OCI-LY1 (cell line): ENCODE results near the gene MYB.

Experiments used
- H2AFZ ChIP-seq: fragments of 200-600 bp; sonication (generic), shearing (Covaris generic); 2 replicates; pipeline ENCODE4 v1.6.0; 2014; ENCODE audit warnings: antibody characterized with exemption, mild to moderate bottlenecking, low read length
- H3F3A ChIP-seq: fragments of 200-600 bp; sonication (generic), shearing (Covaris generic); 2 replicates; pipeline ENCODE4 v1.6.0; 2014; ENCODE audit warnings: mild to moderate bottlenecking, antibody characterized with exemption, low read length, moderate library complexity; ENCODE audit not compliant: insufficient read depth
- H3K27ac ChIP-seq: fragments of 200-600 bp; sonication (generic); 2 replicates; pipeline ENCODE4 v1.5.1; 2014; ENCODE audit warnings: low read length, mixed run types, mild to moderate bottlenecking, low read depth; ENCODE audit not compliant: poor library complexity, severe bottlenecking
- H3K27me3 ChIP-seq: fragments of 200-600 bp; sonication (generic); 2 replicates; pipeline ENCODE4 v1.6.0; 2014; ENCODE audit warnings: antibody characterized with exemption, mild to moderate bottlenecking, low read length, moderate library complexity; ENCODE audit not compliant: insufficient read depth
- H3K36me3 ChIP-seq: fragments of 200-600 bp; sonication (generic); 2 replicates; pipeline ENCODE4 v1.6.1; 2014; ENCODE audit warnings: mild to moderate bottlenecking, antibody characterized with exemption, low read length, moderate library complexity, mixed read lengths; ENCODE audit not compliant: insufficient read depth
- H3K4me1 ChIP-seq: fragments of 200-600 bp; sonication (generic); 2 replicates; pipeline ENCODE4 v1.5.1; 2014; ENCODE audit warnings: mild to moderate bottlenecking, low read length, moderate library complexity; ENCODE audit not compliant: insufficient read depth, severe bottlenecking
- H3K4me2 ChIP-seq: fragments of 200-600 bp; sonication (generic), shearing (Covaris generic); 2 replicates; pipeline ENCODE4 v1.6.1; 2014; ENCODE audit warnings: low read length
- H3K4me3 ChIP-seq: fragments of 200-600 bp; sonication (generic); 2 replicates; pipeline ENCODE4 v1.5.1; 2014; ENCODE audit warnings: low read length, low read depth, mild to moderate bottlenecking, mixed read lengths; ENCODE audit not compliant: poor library complexity, severe bottlenecking
- H3K79me2 ChIP-seq: fragments of 200-600 bp; shearing (Covaris generic); 2 replicates; pipeline ENCODE4 v1.6.1; 2016; ENCODE audit warnings: mixed run types, low read length, mixed read lengths; ENCODE audit not compliant: insufficient read depth
- H3K9ac ChIP-seq: fragments of 200-600 bp; sonication (generic), shearing (Covaris generic); 2 replicates; pipeline ENCODE4 v1.6.1; 2014; ENCODE audit warnings: mild to moderate bottlenecking, low read length, mixed read lengths
- H3K9me2 ChIP-seq: fragments of 200-600 bp; sonication (generic), shearing (Covaris generic); 2 replicates; pipeline ENCODE4 v1.6.1; 2014; ENCODE audit warnings: low read depth, mild to moderate bottlenecking, low read length, mixed read lengths
- H3K9me3 ChIP-seq: fragments of 200-600 bp; shearing (Covaris generic); 2 replicates; pipeline ENCODE4 v1.6.1; 2014; ENCODE audit warnings: low read length, mixed read lengths
- H4K20me1 ChIP-seq: fragments of 200-600 bp; sonication (generic), shearing (Covaris generic); 2 replicates; pipeline ENCODE4 v1.6.0; 2016; ENCODE audit warnings: mild to moderate bottlenecking, low read length; ENCODE audit not compliant: insufficient read depth
- EZH2 ChIP-seq: fragments of 200-600 bp; sonication (generic), shearing (Covaris generic); IDR thresholded peaks from 2 replicates; pipeline ENCODE4 v1.8.0; 2017; ENCODE audit warnings: borderline replicate concordance, mixed run types, mild to moderate bottlenecking, antibody characterized with exemption, low read length, moderate library complexity, mixed read lengths
- TF ChIP-seq, protein P1 (sequence below): fragments of 200-600 bp; sonication (generic), shearing (Covaris generic); IDR thresholded peaks from 2 replicates; pipeline ENCODE4 v1.5.1; 2017; ENCODE audit warnings: mild to moderate bottlenecking, antibody characterized with exemption, low read length, moderate library complexity, mixed read lengths

MYB gene

DNA sequence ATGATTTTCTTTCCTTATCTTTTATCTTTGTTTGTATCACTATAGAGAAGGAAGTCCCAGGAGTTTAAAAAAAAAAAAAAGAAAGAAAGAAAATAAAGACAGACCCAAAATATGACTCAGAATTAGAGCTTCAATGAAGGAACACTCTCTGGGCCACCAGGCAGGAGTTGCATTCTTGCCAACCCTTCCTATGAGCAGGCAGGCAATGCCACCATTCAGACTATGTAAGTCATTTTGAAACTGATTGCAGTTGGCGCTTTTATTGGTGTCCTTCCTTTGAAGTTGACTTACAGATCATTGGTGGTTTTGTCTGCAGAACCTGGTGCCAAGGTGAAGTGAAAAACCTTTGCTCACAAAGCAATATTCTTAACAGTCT lies 50.3 kb downstream of the MYB start:
- H3K4me1 ChIP-seq: peaks cover 4% of the 10 kb centered on the region
- H2AFZ ChIP-seq: no peak overlapping the region
- no peak overlapping the region for H3K27ac ChIP-seq
- H3K79me2 ChIP-seq: no peaks in the 10 kb centered on the region
- no peak overlapping the region for H3K4me2 ChIP-seq
- H3K4me3 ChIP-seq: no peak overlapping the region
- H3F3A ChIP-seq: no peaks in the 10 kb centered on the region
- no peaks in the 10 kb centered on the region for H4K20me1 ChIP-seq
- H3K9me2 ChIP-seq: no peaks in the 10 kb centered on the region
- no peak for TF ChIP-seq EZH2
- TF ChIP-seq, protein P1, sequence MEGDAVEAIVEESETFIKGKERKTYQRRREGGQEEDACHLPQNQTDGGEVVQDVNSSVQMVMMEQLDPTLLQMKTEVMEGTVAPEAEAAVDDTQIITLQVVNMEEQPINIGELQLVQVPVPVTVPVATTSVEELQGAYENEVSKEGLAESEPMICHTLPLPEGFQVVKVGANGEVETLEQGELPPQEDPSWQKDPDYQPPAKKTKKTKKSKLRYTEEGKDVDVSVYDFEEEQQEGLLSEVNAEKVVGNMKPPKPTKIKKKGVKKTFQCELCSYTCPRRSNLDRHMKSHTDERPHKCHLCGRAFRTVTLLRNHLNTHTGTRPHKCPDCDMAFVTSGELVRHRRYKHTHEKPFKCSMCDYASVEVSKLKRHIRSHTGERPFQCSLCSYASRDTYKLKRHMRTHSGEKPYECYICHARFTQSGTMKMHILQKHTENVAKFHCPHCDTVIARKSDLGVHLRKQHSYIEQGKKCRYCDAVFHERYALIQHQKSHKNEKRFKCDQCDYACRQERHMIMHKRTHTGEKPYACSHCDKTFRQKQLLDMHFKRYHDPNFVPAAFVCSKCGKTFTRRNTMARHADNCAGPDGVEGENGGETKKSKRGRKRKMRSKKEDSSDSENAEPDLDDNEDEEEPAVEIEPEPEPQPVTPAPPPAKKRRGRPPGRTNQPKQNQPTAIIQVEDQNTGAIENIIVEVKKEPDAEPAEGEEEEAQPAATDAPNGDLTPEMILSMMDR: no peak
- no peaks in the 10 kb centered on the region for H3K9me3 ChIP-seq
- H3K27me3 ChIP-seq: no peaks in the 10 kb centered on the region
- H3K36me3 ChIP-seq: no peaks in the 10 kb centered on the region
- no peak overlapping the region for H3K9ac ChIP-seq

DNA sequence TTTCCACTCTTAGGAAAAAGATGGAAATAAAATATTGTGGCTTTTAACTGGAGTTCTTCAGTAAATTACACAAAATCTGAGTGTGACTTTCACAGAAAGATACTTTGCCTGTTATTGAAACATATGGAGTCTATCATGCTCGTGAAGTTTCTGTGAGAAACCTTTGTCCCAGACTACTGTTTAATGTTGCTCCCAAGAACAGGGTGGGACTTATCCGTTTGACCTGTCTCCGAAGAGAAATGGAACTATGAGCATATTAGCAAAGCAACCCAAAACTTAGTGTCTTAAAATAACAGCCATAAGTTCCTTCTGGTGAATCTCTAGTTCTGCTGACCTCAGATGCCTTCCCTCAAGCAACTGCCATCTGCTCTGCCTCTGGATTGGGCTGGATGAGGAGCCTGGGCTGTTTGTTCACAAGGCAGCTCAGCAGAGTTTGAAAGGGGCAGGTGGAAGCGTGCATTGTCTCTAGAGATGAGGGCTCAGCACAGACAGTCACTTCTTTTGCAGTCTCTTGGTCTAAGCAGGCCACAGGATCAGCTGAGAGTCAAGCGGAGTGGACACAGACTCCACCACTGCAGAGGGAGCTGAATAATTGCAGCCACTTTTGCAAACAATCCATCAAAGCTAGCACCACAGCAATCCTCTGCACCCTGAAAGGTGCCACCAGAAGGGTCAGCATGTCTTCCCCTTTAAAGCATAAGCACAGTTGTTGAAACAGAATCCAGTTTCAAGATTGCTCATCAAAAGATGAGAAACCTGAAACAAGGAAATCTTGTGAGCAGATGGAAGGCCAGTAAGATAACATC lies 52.8 kb downstream of the MYB start:
- TF ChIP-seq, protein P1: no peak
- no peak for TF ChIP-seq EZH2
- Histone ChIP-seq H3K4me2 (no peak overlapping the region), H3K27ac (no peak overlapping the region), H2AFZ (no peak overlapping the region), H3K9me3 (no peaks in the 10 kb centered on the region), H3K4me3 (no peak overlapping the region), H3K36me3 (no peaks in the 10 kb centered on the region), H3K27me3 (no peaks in the 10 kb centered on the region), H3K9ac (no peak overlapping the region), H3K79me2 (no peaks in the 10 kb centered on the region), H3K9me2 (no peaks in the 10 kb centered on the region), H4K20me1 (no peaks in the 10 kb centered on the region), H3F3A (no peaks in the 10 kb centered on the region), H3K4me1 (peaks cover 10% of the 10 kb centered on the region)

DNA sequence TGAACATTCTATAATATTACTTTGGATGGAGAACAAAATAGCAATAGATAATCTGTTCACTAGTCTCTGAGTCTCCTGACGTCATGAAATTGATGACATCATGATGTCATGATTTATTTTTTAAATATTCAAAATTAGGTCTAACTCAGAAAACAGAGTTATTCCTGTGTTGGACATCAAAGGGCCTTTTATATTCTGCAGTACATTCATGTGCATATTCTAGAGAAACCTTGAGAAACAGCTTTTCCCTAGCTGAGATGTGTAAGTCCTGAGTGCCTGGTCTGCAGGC lies 53.3 kb downstream of the MYB start:
- Histone ChIP-seq H4K20me1 (no peaks in the 10 kb centered on the region), H3K9me2 (no peaks in the 10 kb centered on the region), H3K4me3 (no peak overlapping the region), H2AFZ (no peak overlapping the region), H3K79me2 (no peaks in the 10 kb centered on the region), H3K9ac (no peak overlapping the region), H3K36me3 (no peaks in the 10 kb centered on the region), H3K27me3 (no peaks in the 10 kb centered on the region), H3F3A (no peaks in the 10 kb centered on the region), H3K9me3 (no peaks in the 10 kb centered on the region), H3K4me1 (peaks cover 10% of the 10 kb centered on the region), H3K27ac (no peak overlapping the region), H3K4me2 (no peak overlapping the region)
- no peak for TF ChIP-seq EZH2
- TF ChIP-seq, protein P1: no peak
